Cardiac fibroblast (primary cell): ENCODE data around the gene IRX5.

Source experiments
- DNase-seq, 2 donors: peaks; one replicate each; pipeline versions ENCODE4 v3.0.0 to v3.0.0-alpha.2; 2010; ENCODE audit warnings: low read depth in 2 of 2
- H3K4me3 ChIP-seq, 2 donors: replicated peaks in 1 of 2; 1 replicate in 1 of 2; 2 replicates in 1 of 2; pipeline ENCODE4 v1.5.1; 2011; ENCODE audit warnings: low read depth in 2 of 2, low read length in 2 of 2, mild to moderate bottlenecking in 2 of 2, moderate library complexity in 1 of 2
- TF ChIP-seq, protein P1 (sequence below): IDR thresholded peaks from one replicate; pipeline ENCODE4 v1.5.1; 2011; ENCODE audit warnings: low read depth, mild to moderate bottlenecking, low read length, inconsistent platforms

Gene IRX5

DNA sequence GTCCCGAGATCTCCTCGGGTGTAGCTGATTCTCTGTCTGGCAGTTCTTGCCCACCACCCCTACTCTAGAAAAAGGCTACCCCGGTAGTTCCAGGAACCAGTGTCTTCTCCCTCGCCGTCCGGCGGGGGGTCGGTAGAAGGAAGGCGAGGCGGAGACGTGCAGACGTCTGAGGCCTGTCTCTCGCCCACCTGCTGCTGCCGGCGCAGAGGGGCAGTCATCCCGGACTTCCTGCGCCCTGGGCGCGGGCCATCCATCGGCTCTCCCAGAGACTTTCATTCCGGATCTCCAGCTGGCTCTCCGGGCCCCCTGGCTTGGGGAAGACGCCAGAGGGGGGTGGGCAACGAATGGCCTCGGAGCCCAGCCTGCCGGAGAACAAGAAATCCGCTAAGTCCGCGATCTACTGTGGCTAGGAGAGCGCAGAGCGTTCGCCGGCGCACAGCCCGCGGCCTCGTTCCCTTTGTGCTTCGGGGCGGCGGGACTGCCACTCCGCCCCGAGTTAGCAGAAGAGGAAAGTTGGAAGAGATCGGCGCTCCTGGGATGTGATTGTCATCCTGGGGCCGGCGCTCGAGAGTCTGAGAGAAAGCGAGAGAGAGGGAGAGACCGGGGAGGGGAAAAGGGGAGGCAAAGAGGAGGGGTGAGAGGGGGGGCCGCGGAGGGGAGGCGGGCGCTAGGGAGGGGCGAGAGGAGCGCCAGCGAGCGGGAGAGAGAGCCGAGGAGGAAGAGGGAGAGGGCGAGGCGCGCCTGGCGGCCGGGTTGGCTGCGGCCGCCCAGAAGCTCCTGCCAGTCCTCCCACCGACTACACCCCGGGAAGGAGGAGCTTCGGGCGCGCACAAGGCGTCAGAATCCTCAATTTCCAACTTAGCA lies at the start of gene IRX5:
IRX5 (plus strand) TSS at position 861 of the 864 bp plus-strand sequence. CDS start 334 bp downstream, outside the sequence.
- peak; percentile 97 to 98 for DNase-seq

DNA sequence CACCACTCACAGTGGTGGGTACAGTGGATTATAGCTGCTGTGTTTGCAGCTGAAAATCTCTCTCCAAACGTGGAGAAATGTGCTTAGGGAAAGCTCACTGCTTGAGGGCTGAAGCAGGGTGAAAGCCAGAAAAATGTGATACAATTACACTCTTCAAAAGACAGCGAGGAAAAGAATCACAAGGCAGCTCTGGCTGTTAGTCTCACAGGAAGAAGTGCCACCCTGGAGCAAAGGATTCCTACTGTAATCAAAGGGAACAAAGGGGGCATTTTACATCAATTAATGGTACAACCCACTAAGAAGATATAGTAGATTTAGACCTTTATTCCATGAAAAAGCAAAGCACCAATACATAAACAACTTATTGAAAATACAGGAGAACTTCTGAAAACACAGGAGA lies 48.1 kb upstream of the IRX5 start:
- no peak overlapping the region for H3K4me3 ChIP-seq
- TF ChIP-seq, protein P1, sequence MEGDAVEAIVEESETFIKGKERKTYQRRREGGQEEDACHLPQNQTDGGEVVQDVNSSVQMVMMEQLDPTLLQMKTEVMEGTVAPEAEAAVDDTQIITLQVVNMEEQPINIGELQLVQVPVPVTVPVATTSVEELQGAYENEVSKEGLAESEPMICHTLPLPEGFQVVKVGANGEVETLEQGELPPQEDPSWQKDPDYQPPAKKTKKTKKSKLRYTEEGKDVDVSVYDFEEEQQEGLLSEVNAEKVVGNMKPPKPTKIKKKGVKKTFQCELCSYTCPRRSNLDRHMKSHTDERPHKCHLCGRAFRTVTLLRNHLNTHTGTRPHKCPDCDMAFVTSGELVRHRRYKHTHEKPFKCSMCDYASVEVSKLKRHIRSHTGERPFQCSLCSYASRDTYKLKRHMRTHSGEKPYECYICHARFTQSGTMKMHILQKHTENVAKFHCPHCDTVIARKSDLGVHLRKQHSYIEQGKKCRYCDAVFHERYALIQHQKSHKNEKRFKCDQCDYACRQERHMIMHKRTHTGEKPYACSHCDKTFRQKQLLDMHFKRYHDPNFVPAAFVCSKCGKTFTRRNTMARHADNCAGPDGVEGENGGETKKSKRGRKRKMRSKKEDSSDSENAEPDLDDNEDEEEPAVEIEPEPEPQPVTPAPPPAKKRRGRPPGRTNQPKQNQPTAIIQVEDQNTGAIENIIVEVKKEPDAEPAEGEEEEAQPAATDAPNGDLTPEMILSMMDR: no peak
- DNase-seq: no peak

More for the DNA sequence above, at the start of gene IRX5:
- peak within 1 kb of the TSS; percentile 69 for H3K4me3 ChIP-seq
- TF ChIP-seq, protein P1: peak; percentile 20

DNA sequence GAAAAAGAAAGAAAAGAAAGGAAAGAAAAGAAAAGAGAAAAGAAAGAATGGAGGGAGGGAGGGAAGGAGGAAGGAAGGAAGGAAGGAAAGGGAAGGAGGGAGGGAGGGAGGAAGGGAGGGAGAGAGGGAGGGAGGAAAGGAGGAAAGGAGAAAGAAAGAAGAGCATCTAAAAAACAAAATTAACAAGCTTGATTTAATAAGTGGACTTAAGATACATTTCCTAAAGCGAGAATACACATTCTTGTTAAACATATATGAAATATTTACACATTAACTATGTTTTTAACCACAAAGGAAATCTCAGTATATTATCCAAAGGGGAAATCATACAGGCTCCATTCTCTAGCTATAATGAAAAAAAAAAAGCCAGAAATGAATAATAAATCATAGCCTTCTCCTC lies 47.3 kb upstream of the IRX5 start:
- no peak overlapping the region for H3K4me3 ChIP-seq
- TF ChIP-seq, protein P1: no peak
- no peak for DNase-seq

DNA sequence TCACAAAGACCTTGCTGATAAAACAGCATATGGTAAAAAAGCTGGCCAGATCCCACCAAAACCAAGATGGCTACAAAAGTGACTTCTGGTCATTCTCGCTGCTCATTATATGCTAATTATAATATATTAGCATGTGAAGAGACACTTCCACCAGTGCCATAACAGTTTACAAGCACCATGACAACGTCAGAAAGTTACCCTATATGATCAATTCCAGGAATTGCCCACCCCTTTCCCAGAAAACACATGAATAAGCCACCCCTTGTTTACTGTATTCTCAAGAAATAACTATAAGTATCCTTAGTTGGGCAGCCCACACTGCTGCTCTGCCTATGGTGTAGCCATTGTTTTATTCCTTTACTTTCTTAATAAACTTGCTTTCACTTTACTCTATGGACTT lies 44.6 kb upstream of the IRX5 start:
- TF ChIP-seq, protein P1: no peak
- H3K4me3 ChIP-seq: no peak overlapping the region
- DNase-seq: no peak

DNA sequence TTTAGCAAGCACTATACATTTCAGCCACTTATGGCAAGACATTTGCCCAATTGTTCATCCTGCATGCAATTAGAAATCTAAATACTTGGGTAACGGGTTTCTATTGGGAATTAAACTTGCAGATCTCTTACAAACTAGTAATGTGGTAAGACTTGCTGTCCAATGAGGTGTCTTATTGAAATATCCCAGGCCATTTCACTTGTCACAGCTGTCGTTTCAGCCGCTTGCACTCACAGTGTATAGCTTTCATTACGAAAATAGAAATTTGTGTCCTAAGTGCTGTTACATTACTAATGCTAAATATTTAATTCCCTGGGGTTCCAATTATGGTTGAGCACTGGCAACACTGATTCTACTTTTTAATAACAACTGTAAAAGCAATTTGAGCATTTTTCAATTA lies 40.3 kb upstream of the IRX5 start:
- TF ChIP-seq, protein P1: no peak
- H3K4me3 ChIP-seq: no peak overlapping the region
- DNase-seq: no peak

DNA sequence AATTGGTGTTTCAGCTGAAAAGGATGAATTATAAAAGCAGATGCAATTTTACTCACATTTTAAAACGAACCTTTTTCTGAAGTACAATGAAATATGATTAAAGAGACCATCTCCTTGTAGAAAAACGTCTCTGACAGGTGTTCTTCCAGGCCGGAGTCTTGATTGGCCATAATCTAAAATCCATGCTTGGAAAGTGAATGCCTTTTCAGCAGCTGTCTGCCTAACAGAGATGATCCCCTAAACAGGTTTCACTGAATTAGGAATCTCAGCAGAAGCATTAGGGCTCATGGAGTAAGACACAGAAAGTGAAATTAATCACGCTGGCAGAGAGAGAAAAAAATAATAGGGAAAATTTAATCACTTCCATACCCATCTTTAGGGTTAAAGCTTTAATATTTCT lies 39.3 kb upstream of the IRX5 start:
- no peak for DNase-seq
- H3K4me3 ChIP-seq: no peak overlapping the region
- TF ChIP-seq, protein P1: no peak
